Measurements from ENCODE around the gene MPP2. TPM values are rescaled to one million over a fixed set of nuclear protein-coding genes. Genes with fewer than 3 reads are reported as not detected.

Gene MPP2
- polyA plus RNA-seq, 1 donor = 6.4 TPM

Other genes starting within 250 kb of the MPP2 start
- 15.5 TPM for gene MEOX1, start 245.6 kb downstream of the MPP2 start, polyA plus RNA-seq (ENCODE audit: insufficient read length)
- 30.9 TPM for gene SOST, start 148.7 kb downstream of the MPP2 start, polyA plus RNA-seq (ENCODE audit: insufficient read length)
- gene DUSP3, start 128.6 kb downstream of the MPP2 start, polyA plus RNA-seq (ENCODE audit: insufficient read length) = 58.5 TPM
- 0.10 TPM for gene CFAP97D1, start 127.1 kb downstream of the MPP2 start, polyA plus RNA-seq (ENCODE audit: insufficient read length)
- 13.6 TPM for gene MPP3, start 74.4 kb downstream of the MPP2 start, polyA plus RNA-seq (ENCODE audit: insufficient read length)
- gene CD300LG, start 60.4 kb downstream of the MPP2 start, polyA plus RNA-seq (ENCODE audit: insufficient read length) = 0.70 TPM
- gene PPY, start 34.9 kb upstream of the MPP2 start, polyA plus RNA-seq (ENCODE audit: insufficient read length) = 0.45 TPM
- gene PYY, start 46.4 kb upstream of the MPP2 start, polyA plus RNA-seq (ENCODE audit: insufficient read length) = 0.22 TPM
- 2.0 TPM for gene NAGS, start 97.1 kb upstream of the MPP2 start, polyA plus RNA-seq (ENCODE audit: insufficient read length)
- gene TMEM101, start 107.4 kb upstream of the MPP2 start, polyA plus RNA-seq (ENCODE audit: insufficient read length) = 38.7 TPM
- 47.4 TPM for gene LSM12, start 159.1 kb upstream of the MPP2 start, polyA plus RNA-seq (ENCODE audit: insufficient read length)
- gene G6PC3, start 163.2 kb upstream of the MPP2 start, polyA plus RNA-seq (ENCODE audit: insufficient read length) = 69.6 TPM
- 44.7 TPM for gene HDAC5, start 216.1 kb upstream of the MPP2 start, polyA plus RNA-seq (ENCODE audit: insufficient read length)
- gene HROB, start 234.4 kb upstream of the MPP2 start, polyA plus RNA-seq (ENCODE audit: insufficient read length) = 6.8 TPM